OCI-LY7 (cell line): ENCODE measurements around the gene NGDN. TPM values are rescaled to one million over a fixed set of nuclear protein-coding genes. Genes with fewer than 3 reads are reported as not detected.

Experiments
- BruUV-seq: library from RNA; stranded (reverse); fragments of 400-500 nt; replicated peaks from 2 replicates; lab custom pipeline; 2021; lab: Mats Ljungman, UMichigan
- CTCF ChIA-PET: fragments of 300-600 bp; sonication (Branson Sonifier 250); formaldehyde crosslinking; loops from one replicate; lab custom pipeline; 2022; ENCODE audit warnings: antibody characterized with exemption; ENCODE audit not compliant: unreplicated experiment; lab: Charles Lee
- POLR2A ChIA-PET: fragments of 300-600 bp; sonication (Branson Sonifier 250); formaldehyde crosslinking; loops from one replicate; lab custom pipeline; 2022; ENCODE audit warnings: antibody characterized with exemption; lab: Charles Lee
- DNase-seq: peaks from one replicate; pipeline ENCODE4 v3.0.0-alpha.2; 2015; ENCODE audit warnings: low spot score
- H2AFZ ChIP-seq: fragments of 200-600 bp; sonication (generic), shearing (Covaris generic); 2 replicates; pipeline ENCODE4 v1.6.1; 2014; ENCODE audit warnings: mild to moderate bottlenecking, antibody characterized with exemption, low read length, moderate library complexity
- H3K27ac ChIP-seq: fragments of 200-600 bp; sonication (generic); 2 replicates; pipeline ENCODE4 v1.5.1; 2014; ENCODE audit warnings: mixed run types, low read depth, mild to moderate bottlenecking, moderate library complexity, low read length, inconsistent platforms; ENCODE audit not compliant: poor library complexity, severe bottlenecking
- H3K36me3 ChIP-seq: fragments of 200-600 bp; sonication (generic); 2 replicates; pipeline ENCODE4 v1.6.1; 2014; ENCODE audit warnings: mild to moderate bottlenecking, antibody characterized with exemption, low read length, moderate library complexity, mixed read lengths; ENCODE audit not compliant: insufficient read depth
- H3K4me1 ChIP-seq: fragments of 200-600 bp; sonication (generic); 2 replicates; pipeline ENCODE4 v1.5.1; 2014; ENCODE audit warnings: mild to moderate bottlenecking, low read length; ENCODE audit not compliant: insufficient read depth, poor library complexity, severe bottlenecking
- H3K4me2 ChIP-seq: fragments of 200-600 bp; sonication (generic); 2 replicates; pipeline ENCODE4 v1.6.1; 2014; ENCODE audit warnings: mild to moderate bottlenecking, low read length
- H3K4me3 ChIP-seq: fragments of 200-600 bp; sonication (generic); 2 replicates; pipeline ENCODE4 v1.5.1; 2014; ENCODE audit warnings: mild to moderate bottlenecking, low read depth, low read length; ENCODE audit not compliant: poor library complexity, severe bottlenecking
- H3K79me2 ChIP-seq: fragments of 200-600 bp; sonication (generic); 2 replicates; pipeline ENCODE4 v1.6.1; 2016; ENCODE audit warnings: low read depth, mild to moderate bottlenecking, low read length, moderate library complexity, mixed read lengths; ENCODE audit not compliant: insufficient read depth
- H3K9me2 ChIP-seq: fragments of 200-600 bp; sonication (generic); 2 replicates; pipeline ENCODE4 v1.6.1; 2016; ENCODE audit warnings: mild to moderate bottlenecking, low read length, mixed read lengths; ENCODE audit not compliant: insufficient read depth
- H3K9me3 ChIP-seq: fragments of 200-600 bp; sonication (generic); 2 replicates; pipeline ENCODE4 v1.6.1; 2014; ENCODE audit warnings: mild to moderate bottlenecking, mixed run types, low read length, mixed read lengths
- H4K20me1 ChIP-seq: fragments of 200-600 bp; sonication (generic); 2 replicates; pipeline ENCODE4 v1.6.1; 2014; ENCODE audit warnings: mild to moderate bottlenecking, antibody characterized with exemption, low read length, moderate library complexity, mixed read lengths; ENCODE audit not compliant: insufficient read depth
- CTCF ChIP-seq: fragments of 200-600 bp; sonication (generic); conservative IDR thresholded peaks from 2 replicates; pipeline ENCODE4 v1.5.1; 2014; ENCODE audit warnings: mild to moderate bottlenecking, antibody characterized with exemption, low read length, moderate library complexity, mixed read lengths
- EZH2phosphoT487 ChIP-seq: fragments of 200-600 bp; sonication (generic); IDR thresholded peaks from 2 replicates; pipeline ENCODE4 v1.6.1; 2018; ENCODE audit warnings: low read depth, borderline replicate concordance, mild to moderate bottlenecking, mixed run types, antibody characterized with exemption, low read length, moderate library complexity, mixed read lengths
- intact Hi-C: fragments of 100-400 bp; cut with micrococcal nuclease; formaldehyde crosslinking; loops from one replicate; pipeline ENCODE4 v1.10.0; 2022; ENCODE audit not compliant: unreplicated experiment
- total RNA-seq, 2 experiments: library from RNA; depleted of rRNA in 1 of 2; stranded (reverse); fragments of >200 nt in 1 of 2; shearing (Covaris generic) in 1 of 2; gene quantifications; 2 replicates each; pipeline ENCODE4 v1.2.3, GENCODE V29; 2014 to 2022

NGDN gene
- total RNA-seq, 2 experiments from 2014 or later = 53.6 to 57.5 TPM

- Histone ChIP-seq H3K9me2 (no peaks in the 10 kb centered on the region), H3K4me3 (no peak overlapping the region), H3K4me2 (no peak overlapping the region), H4K20me1 (no peaks in the 10 kb centered on the region), H3K9me3 (no peaks in the 10 kb centered on the region), H3K4me1 (no peaks in the 10 kb centered on the region), H3K27ac (no peak overlapping the region), H2AFZ (no peak overlapping the region), H3K79me2 (no peaks in the 10 kb centered on the region), H3K36me3 (no peaks in the 10 kb centered on the region)
- ChIA-PET POLR2A (interaction anchor here (0.6 kb wide), 1 partner anchor 1887 kb away, joined by 3 read pairs; no protein-coding TSS in a partner anchor), CTCF (no interaction called here)
- no peak for DNase-seq
- intact Hi-C loops = no loop called here
- TF ChIP-seq EZH2phosphoT487 (no peak), CTCF (no peak)
- BruUV-seq = no TSS peak
Observed at GRCh38 chr14:23442721-23443356, 26.7 kb upstream of the NGDN start.

GRCh38 chr14:23443411-23443812 lies 26.1 kb upstream of the NGDN start:
- intact Hi-C loops = no loop called here
- no TSS peak for BruUV-seq
- CTCF ChIA-PET = no interaction called here

More at GRCh38 chr14:23443411-23443812, 26.1 kb upstream of the NGDN start:
- TF ChIP-seq EZH2phosphoT487 (no peak), CTCF (no peak)
- POLR2A ChIA-PET = interaction anchor here (0.6 kb wide), 1 partner anchor 81 kb away, joined by 3 read pairs; no protein-coding TSS in a partner anchor
- H3K27ac ChIP-seq = no peak overlapping the region
- no peaks in the 10 kb centered on the region for H3K4me1 ChIP-seq
- H4K20me1 ChIP-seq = no peaks in the 10 kb centered on the region
- H3K9me2 ChIP-seq = no peaks in the 10 kb centered on the region
- H3K36me3 ChIP-seq = no peaks in the 10 kb centered on the region
- H3K4me2 ChIP-seq = no peak overlapping the region
- H3K9me3 ChIP-seq = no peaks in the 10 kb centered on the region
- no peak overlapping the region for H2AFZ ChIP-seq
- no peak overlapping the region for H3K4me3 ChIP-seq
- H3K79me2 ChIP-seq = no peaks in the 10 kb centered on the region
- no peak for DNase-seq
